ENCODE results near the gene CYP4V2.

CYP4V2 gene

GRCh38 chr4:186189656-186190055 lies 1.7 kb upstream of the CYP4V2 start:
- DNase-seq (ENCODE audit: low read depth), result no peak

GRCh38 chr4:186190581-186191199 lies 677 bp upstream of the CYP4V2 start:
- peak; percentile 36 for DNase-seq (ENCODE audit: low read depth)

GRCh38 chr4:186192066-186192612 lies 772 bp downstream of the CYP4V2 start:
- DNase-seq (ENCODE audit: low read depth), result no peak

- DNase-seq (ENCODE audit: low read depth), result no peak
Measured at GRCh38 chr4:186193851-186194250, 2.5 kb downstream of the CYP4V2 start.

- no peak for DNase-seq (ENCODE audit: low read depth)
Measured at GRCh38 chr4:186196063-186196462, 4.7 kb downstream of the CYP4V2 start.

- DNase-seq (ENCODE audit: low read depth), result no peak
Measured at GRCh38 chr4:186200516-186200915, 9.1 kb downstream of the CYP4V2 start.

- no peak for DNase-seq (ENCODE audit: low read depth)
Measured at GRCh38 chr4:186201010-186201409, 9.6 kb downstream of the CYP4V2 start.

- no peak for DNase-seq (ENCODE audit: low read depth)
Measured at GRCh38 chr4:186201535-186202230, 10.3 kb downstream of the CYP4V2 start.

- DNase-seq (ENCODE audit: low read depth), result no peak
Measured at GRCh38 chr4:186202490-186203140, 11.2 kb downstream of the CYP4V2 start.

GRCh38 chr4:186203406-186203805 lies 12.0 kb downstream of the CYP4V2 start:
- peak; percentile 86 for DNase-seq (ENCODE audit: low read depth)

GRCh38 chr4:186204103-186204559 lies 12.8 kb downstream of the CYP4V2 start:
- DNase-seq (ENCODE audit: low read depth), result peak; percentile 46

- no peak for DNase-seq (ENCODE audit: low read depth)
Measured at GRCh38 chr4:186204686-186205085, 13.3 kb downstream of the CYP4V2 start.

GRCh38 chr4:186205156-186205555 lies 13.8 kb downstream of the CYP4V2 start:
- DNase-seq (ENCODE audit: low read depth), result no peak

- no peak for DNase-seq (ENCODE audit: low read depth)
Measured at GRCh38 chr4:186216465-186217024, 25.2 kb downstream of the CYP4V2 start.

- no peak for DNase-seq (ENCODE audit: low read depth)
Measured at GRCh38 chr4:186217733-186218293, 26.4 kb downstream of the CYP4V2 start.

GRCh38 chr4:186221624-186222023 lies 30.3 kb downstream of the CYP4V2 start:
- DNase-seq (ENCODE audit: low read depth), result no peak

GRCh38 chr4:186225848-186226247 lies 34.5 kb downstream of the CYP4V2 start:
- no peak for DNase-seq (ENCODE audit: low read depth)

GRCh38 chr4:186226521-186227189 lies 35.3 kb downstream of the CYP4V2 start:
- DNase-seq (ENCODE audit: low read depth), result no peak

GRCh38 chr4:186227221-186227620 lies 35.9 kb downstream of the CYP4V2 start, which contains the start of gene KLKB1:
TSS of gene KLKB1 (plus strand) at chr4:186227507. CDS start at chr4:186228196, 689 bp downstream.
- DNase-seq (ENCODE audit: low read depth), result no peak

GRCh38 chr4:186227744-186228513 lies 36.6 kb downstream of the CYP4V2 start:
- DNase-seq (ENCODE audit: low read depth), result no peak

- DNase-seq (ENCODE audit: low read depth), result no peak
Measured at GRCh38 chr4:186228514-186228894, 37.1 kb downstream of the CYP4V2 start.

Measured in CMK (cell line).